GM12801 (cell line): ENCODE data around the gene NLRC4.

Source experiments
- TF ChIP-seq, protein P1 (sequence below): IDR thresholded peaks from one replicate; pipeline ENCODE4 v1.5.1; 2011; ENCODE audit warnings: control low read depth; ENCODE audit not compliant: insufficient read length; ENCODE audit errors: extremely low read depth

Gene NLRC4

DNA sequence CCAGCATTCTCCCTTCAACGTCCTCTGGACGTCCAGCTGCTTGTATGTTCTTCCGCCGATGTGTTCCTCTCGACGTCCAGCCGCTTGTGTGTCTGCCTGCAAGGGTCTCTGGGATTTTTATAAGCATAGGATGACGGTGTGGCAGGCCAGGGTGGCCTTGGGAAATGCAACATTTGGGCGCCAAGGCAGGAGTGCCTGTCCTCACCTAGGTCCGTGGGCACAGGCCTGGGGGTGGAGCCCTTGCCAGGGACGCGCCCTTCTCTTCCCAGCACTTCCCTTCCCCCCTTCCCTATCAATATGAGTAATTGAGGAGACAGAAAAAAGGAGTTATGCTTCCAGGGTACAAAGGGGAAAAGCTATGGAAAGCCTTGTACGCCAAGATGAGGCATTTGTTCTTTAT lies 6.4 kb downstream of the NLRC4 start:
- TF ChIP-seq, protein P1, sequence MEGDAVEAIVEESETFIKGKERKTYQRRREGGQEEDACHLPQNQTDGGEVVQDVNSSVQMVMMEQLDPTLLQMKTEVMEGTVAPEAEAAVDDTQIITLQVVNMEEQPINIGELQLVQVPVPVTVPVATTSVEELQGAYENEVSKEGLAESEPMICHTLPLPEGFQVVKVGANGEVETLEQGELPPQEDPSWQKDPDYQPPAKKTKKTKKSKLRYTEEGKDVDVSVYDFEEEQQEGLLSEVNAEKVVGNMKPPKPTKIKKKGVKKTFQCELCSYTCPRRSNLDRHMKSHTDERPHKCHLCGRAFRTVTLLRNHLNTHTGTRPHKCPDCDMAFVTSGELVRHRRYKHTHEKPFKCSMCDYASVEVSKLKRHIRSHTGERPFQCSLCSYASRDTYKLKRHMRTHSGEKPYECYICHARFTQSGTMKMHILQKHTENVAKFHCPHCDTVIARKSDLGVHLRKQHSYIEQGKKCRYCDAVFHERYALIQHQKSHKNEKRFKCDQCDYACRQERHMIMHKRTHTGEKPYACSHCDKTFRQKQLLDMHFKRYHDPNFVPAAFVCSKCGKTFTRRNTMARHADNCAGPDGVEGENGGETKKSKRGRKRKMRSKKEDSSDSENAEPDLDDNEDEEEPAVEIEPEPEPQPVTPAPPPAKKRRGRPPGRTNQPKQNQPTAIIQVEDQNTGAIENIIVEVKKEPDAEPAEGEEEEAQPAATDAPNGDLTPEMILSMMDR, result no peak

DNA sequence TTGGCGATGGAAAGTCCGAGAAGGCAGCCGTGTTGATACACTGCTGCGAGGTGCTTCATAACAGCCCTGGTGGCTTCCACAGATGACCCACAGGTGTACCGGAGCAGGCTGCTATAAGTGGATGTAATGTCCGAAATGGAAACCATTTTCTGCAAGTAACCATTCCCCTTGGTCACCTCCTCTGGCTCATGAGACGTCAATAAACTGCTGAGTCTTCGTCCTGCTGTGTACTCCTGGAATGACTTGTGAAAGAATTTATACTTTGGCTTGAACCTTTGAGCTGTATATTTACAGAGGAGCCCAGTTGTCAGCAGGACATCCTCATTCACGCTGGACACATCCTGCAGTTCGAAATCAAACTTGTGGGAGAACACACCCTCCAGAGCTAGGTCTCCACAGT lies 14.4 kb downstream of the NLRC4 start:
- TF ChIP-seq, protein P1, result no peak

DNA sequence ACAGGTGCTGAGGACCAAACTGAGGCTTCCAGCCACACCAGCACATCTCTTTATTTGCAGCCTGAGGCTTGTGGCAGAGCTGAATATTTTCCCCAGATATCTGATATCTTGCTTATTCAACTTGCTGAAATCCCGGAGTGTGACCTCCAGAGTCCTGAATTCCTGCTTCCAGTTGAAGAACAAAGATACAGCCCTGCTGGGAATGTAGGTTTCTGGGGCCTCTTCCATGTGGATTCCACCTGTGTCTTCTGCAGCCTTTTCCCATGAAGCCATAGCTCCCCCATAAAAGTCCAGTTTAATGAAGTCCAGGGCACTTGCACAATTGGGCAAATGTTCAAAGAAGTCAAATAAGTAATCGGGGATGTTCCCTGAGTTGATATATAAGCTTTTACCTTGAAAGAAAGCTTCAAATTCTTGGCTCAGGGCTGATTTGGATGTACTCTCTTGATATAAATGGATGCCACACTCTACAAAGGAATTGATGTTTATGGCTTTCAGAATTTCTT lies 14.9 kb downstream of the NLRC4 start:
- TF ChIP-seq, protein P1, result no peak

DNA sequence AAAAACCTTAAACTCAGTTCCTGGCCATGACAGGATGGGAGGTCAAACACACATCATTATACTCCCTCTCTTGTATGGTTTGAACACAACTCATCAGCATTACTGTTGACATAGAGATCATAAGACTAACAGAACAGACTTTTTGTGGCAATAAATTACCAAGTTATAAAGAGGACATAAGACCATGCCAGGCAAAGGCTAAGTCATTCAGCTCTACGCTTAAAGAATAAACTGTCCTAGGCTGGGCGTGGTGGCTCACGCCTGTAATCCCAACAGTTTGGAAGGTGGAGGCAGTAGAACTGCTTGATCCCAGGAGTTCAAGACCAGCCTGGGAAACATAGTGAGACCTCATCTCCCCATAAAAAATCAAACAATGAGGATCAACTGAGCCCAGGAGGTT lies 16.4 kb downstream of the NLRC4 start:
- TF ChIP-seq, protein P1, result no peak

DNA sequence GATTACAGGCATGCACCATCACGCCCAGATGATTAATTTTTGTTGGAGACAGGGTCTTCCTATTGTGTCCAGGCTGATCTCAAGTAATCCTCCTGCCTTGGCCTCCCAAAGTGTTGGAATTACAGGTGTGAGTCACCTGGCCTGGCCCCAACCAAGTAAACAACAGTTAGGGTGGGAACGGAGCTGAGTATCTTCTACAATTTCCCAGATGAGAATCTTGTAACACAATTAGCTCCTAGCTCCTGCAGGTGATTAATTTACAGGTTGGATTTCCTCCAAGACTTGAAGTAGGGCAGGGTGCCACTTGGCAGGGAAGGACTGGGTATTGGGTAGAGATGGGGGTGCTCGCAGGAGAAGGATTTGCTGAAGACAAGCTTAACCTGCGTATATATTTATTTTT lies 17.8 kb downstream of the NLRC4 start:
- TF ChIP-seq, protein P1, result no peak

DNA sequence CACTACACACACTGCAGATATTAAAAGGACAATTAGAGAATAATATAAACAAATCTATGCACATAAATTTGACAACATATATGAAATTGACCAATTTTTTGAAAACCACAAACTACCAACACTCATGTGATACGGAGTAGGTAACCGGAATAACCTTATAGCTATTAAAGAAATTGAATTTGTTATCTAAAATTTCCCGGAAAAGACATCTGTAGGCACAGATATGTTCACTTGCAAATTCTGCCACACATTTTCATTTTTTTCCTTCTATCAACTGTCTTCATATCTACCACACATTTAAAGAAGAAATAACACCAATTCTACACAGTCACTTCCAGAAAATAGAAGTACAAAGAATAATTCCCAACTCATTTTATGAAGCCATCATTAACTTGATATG lies 22.4 kb downstream of the NLRC4 start:
- TF ChIP-seq, protein P1, result no peak

DNA sequence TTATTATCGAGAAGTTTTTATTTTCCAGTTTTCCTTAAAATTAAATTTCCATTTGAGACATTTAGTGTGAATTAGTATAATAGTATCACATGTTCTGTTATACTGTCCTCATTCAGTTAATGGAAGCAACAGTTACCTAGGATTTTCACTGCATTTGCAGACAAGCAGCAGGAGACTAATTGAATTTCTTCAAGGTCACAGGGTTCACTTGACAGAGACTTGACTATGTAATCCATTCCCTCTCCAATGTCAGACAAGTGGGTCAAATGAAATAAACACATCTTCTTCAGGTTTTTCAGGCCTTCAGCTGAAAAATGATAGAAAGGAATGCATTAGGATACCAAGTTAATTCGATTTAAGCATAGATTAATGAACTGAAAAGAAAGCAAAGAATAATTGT lies 26.7 kb downstream of the NLRC4 start:
- TF ChIP-seq, protein P1, result no peak

DNA sequence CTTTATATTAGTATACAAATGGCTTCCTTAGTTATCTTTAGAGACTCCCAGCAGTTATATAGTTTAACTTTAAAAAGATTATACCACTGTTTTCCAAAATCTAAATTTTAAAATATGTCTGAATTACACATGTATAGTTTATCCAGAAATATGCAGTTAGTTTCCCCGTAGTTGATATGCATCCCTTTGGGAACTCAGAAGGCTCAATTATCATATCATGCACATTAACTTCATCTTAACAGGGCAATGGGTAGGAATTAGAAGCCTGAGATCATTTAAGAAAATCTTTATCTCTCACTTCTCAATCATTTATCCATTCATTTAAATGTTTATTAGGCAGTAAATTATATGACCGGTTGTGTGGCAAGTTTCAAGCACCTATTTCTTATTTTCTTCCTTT lies 27.2 kb downstream of the NLRC4 start:
- TF ChIP-seq, protein P1, result no peak
